Measurements from ENCODE around the gene RARS1. TPM values are rescaled to one million over a fixed set of nuclear protein-coding genes. Genes with fewer than 3 reads are reported as not detected.

The RARS1 gene
- polyA plus RNA-seq, 2 of the 4 experiments (the other 2 are of a cell fraction): 107 to 142 TPM

DNA sequence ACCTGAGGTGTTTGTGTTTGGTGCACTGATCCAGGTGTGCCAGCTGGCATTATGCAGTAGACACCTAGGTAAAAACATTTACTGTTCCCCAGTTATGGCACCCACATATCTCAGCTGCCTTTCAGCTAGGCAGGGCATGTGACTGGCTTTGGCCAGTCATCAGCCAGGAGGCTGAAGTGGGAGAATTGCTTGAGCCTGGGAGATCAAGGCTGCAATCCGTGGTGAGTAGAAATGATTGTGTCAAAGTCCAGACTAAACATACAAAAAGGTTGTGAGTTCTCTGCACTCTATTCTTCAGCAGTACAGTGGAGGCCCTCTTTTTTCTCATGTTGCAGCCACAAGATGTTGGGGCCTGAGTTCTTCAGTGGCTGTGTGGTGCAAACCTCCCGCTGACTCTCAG lies 39.6 kb downstream of the RARS1 start:
- FAIRE-seq (no peak), ATAC-seq (no peak; a peak in 1 of 6 replicates), DNase-seq (ENCODE audit: low read depth in 1 of 2, low spot score in 1 of 2) (no peak)
- no peak for TF ChIP-seq EHMT2 (IDR thresholded peaks at IDR 0.05; ENCODE audit: low read depth)
- no peak for TF ChIP-seq BHLHE40 (IDR thresholded peaks at IDR 0.05; ENCODE audit: low read depth, low read length)
- TF ChIP-seq, protein P1, sequence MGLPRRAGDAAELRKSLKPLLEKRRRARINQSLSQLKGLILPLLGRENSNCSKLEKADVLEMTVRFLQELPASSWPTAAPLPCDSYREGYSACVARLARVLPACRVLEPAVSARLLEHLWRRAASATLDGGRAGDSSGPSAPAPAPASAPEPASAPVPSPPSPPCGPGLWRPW (IDR thresholded peaks at IDR 0.05): no peak
- no peak for TF ChIP-seq NR3C1 (IDR thresholded peaks at IDR 0.05)
- TF ChIP-seq SREBF2 (IDR thresholded peaks at IDR 0.05): no peak
- TF ChIP-seq, protein P2, sequence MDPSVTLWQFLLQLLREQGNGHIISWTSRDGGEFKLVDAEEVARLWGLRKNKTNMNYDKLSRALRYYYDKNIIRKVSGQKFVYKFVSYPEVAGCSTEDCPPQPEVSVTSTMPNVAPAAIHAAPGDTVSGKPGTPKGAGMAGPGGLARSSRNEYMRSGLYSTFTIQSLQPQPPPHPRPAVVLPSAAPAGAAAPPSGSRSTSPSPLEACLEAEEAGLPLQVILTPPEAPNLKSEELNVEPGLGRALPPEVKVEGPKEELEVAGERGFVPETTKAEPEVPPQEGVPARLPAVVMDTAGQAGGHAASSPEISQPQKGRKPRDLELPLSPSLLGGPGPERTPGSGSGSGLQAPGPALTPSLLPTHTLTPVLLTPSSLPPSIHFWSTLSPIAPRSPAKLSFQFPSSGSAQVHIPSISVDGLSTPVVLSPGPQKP (IDR thresholded peaks at IDR 0.05; ENCODE audit: low read depth, low read length): no peak
- TF ChIP-seq GATA3 (IDR thresholded peaks at IDR 0.05; ENCODE audit: borderline replicate concordance): no peak
- TF ChIP-seq EP300 (IDR thresholded peaks at IDR 0.05): no peak
- no peak overlapping the region for H3K27ac ChIP-seq
- H3K4me3 ChIP-seq: no peak overlapping the region
- H3K4me1 ChIP-seq: no peaks in the 10 kb centered on the region
- H3K9me3 ChIP-seq: no peaks in the 10 kb centered on the region
- 57% methylated on average over 2 of the region's 2 CpGs for WGBS (ENCODE audit: missing lambda C conversion rate)
- POLR2A ChIA-PET: no interaction called here
- CTCF ChIA-PET: interaction anchor here (0.5 to 2.1 kb wide), 2 partner anchors 17 to 34 kb away, joined by 3 to 5 read pairs; no protein-coding TSS in a partner anchor
- no peak overlapping the region for H3K4me2 ChIP-seq

DNA sequence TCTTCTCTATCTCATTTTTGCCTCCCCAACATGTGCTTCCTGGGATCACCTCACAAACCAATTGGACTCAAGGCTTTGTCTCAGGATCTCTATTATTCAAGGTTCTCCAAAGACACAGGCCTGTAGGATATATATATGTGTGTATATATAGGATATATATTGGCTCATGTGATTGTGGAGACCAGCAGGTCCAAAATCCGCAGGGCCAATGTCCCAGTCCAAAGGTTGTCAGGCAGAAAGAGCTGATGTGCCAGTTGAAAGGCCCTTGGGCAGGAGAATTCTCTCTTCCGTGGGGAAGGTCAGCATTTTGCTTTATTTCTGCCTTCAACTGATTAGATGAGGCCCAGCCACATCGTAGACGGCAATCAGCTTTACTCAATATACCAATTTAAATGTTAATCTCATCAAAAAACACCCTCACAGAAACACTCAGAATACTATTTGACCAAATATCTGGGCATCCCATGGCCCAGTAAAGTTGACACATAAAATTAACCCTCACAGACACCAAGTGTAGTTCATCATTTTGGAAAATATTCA lies 41.6 kb downstream of the RARS1 start:
- Histone ChIP-seq H3K9me3 (no peaks in the 10 kb centered on the region), H3K27ac (no peak overlapping the region), H3K4me3 (no peak overlapping the region), H3K4me1 (no peaks in the 10 kb centered on the region), H3K4me2 (no peak overlapping the region)
- DNase-seq (ENCODE audit: low read depth in 1 of 2, low spot score in 1 of 2) (no peak), ATAC-seq (no peak), FAIRE-seq (no peak)
- WGBS (ENCODE audit: missing lambda C conversion rate): 72% methylated on average over 4 of the region's 4 CpGs
- TF ChIP-seq CBX8 (IDR thresholded peaks at IDR 0.05): no peak
- TF ChIP-seq SMC3 (IDR thresholded peaks at IDR 0.05): no peak
- TF ChIP-seq MAFK (IDR thresholded peaks at IDR 0.05; ENCODE audit: partially characterized antibody): no peak
- TF ChIP-seq NR3C1 (IDR thresholded peaks at IDR 0.05): no peak
- TF ChIP-seq GATA3 (IDR thresholded peaks at IDR 0.05; ENCODE audit: borderline replicate concordance): no peak
- ChIA-PET CTCF (interaction anchor here (2.1 kb wide), 1 partner anchor 32 kb away, joined by 5 read pairs; no protein-coding TSS in a partner anchor), POLR2A (no interaction called here)

DNA sequence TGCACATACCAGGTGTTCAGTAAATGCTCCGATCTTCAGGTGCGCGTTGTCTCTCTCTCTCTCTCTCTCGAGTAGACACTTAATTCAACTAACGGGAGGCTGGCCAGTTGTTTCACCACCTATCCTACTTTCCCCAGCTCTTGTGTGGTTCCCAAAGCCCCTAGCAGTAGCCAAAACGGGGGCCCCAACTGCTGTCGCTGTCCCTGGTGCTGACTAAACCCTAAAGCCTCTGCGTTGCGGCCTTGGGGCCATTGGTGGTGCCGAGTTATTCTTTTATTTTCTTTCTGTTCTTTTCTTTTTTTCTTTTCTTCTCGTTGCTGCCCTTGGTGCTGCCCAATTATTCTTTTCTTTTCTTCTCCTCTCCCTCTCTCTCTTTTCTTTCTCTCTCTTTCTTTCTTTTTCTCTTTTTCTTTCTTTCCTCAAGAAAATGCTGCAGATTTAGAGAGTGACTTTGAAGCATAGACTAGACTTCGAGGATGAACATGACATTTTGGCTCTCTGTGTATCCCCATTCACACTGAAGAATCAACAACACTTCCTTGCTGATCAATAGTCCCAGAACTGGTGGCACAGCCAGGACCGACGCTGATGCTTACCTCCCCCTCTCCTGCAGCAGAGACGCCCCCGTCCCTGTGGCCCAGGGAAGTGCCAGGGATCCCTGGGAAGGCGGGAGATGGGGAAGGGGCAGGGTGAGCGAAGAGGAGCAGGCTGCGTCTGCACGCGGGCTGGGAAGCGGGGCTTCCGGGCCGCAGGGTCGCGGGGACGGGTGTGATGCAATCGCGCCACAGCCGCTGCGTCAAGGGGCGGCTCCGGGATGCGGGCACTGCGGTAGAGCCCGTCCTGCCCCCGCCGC lies 42.5 kb downstream of the RARS1 start, which contains the start of gene FBLL1:
TSS of gene FBLL1 (plus strand) at position 785 of the 853 bp plus-strand sequence. CDS start 200 bp downstream, outside the sequence.
- no peak for FAIRE-seq
- no peaks in the 10 kb centered on the region for H3K9me3 ChIP-seq
- POLR2A ChIA-PET: no interaction called here

More for the DNA sequence above, 42.5 kb downstream of the RARS1 start, which contains the start of gene FBLL1:
- Histone ChIP-seq H3K4me2 (peak within 1 kb of the TSS; percentile 67), H3K4me1 (no peaks in the 10 kb centered on the region), H3K4me3 (peak within 1 kb of the TSS; percentile 40), H3K27ac (peak within 1 kb of the TSS in 1 of 2 experiments; percentile 44; a peak in 2 of 6 replicates)
- WGBS (ENCODE audit: missing lambda C conversion rate): 78% methylated on average over 36 of the region's 38 CpGs
- ATAC-seq: 0 out of 6 replicates have a peak, but pooled peaks of 1 of the 2 experiments have one; percentile 5
- DNase-seq (ENCODE audit: low read depth in 1 of 2, low spot score in 1 of 2): no peak
- CTCF ChIA-PET: no interaction called here
- TF ChIP-seq, protein P3, sequence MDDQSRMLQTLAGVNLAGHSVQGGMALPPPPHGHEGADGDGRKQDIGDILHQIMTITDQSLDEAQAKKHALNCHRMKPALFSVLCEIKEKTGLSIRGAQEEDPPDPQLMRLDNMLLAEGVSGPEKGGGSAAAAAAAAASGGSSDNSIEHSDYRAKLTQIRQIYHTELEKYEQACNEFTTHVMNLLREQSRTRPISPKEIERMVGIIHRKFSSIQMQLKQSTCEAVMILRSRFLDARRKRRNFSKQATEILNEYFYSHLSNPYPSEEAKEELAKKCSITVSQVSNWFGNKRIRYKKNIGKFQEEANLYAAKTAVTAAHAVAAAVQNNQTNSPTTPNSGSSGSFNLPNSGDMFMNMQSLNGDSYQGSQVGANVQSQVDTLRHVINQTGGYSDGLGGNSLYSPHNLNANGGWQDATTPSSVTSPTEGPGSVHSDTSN (IDR thresholded peaks at IDR 0.05): no peak
- peak; percentile 19 to 23; a peak in 1 of 4 replicates for TF ChIP-seq CEBPB (IDR thresholded peaks at IDR 0.05)
- TF ChIP-seq, protein P4, sequence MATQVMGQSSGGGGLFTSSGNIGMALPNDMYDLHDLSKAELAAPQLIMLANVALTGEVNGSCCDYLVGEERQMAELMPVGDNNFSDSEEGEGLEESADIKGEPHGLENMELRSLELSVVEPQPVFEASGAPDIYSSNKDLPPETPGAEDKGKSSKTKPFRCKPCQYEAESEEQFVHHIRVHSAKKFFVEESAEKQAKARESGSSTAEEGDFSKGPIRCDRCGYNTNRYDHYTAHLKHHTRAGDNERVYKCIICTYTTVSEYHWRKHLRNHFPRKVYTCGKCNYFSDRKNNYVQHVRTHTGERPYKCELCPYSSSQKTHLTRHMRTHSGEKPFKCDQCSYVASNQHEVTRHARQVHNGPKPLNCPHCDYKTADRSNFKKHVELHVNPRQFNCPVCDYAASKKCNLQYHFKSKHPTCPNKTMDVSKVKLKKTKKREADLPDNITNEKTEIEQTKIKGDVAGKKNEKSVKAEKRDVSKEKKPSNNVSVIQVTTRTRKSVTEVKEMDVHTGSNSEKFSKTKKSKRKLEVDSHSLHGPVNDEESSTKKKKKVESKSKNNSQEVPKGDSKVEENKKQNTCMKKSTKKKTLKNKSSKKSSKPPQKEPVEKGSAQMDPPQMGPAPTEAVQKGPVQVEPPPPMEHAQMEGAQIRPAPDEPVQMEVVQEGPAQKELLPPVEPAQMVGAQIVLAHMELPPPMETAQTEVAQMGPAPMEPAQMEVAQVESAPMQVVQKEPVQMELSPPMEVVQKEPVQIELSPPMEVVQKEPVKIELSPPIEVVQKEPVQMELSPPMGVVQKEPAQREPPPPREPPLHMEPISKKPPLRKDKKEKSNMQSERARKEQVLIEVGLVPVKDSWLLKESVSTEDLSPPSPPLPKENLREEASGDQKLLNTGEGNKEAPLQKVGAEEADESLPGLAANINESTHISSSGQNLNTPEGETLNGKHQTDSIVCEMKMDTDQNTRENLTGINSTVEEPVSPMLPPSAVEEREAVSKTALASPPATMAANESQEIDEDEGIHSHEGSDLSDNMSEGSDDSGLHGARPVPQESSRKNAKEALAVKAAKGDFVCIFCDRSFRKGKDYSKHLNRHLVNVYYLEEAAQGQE (IDR thresholded peaks at IDR 0.05): peak; percentile 94
- TF ChIP-seq EHMT2 (IDR thresholded peaks at IDR 0.05; ENCODE audit: low read depth): peak; percentile 81
